ENCODE data around the gene NMU.
"Not testable (repeated sequence)": the region's sequence is repeated elsewhere in the genome, so short reads cannot be mapped to it uniquely, and the experiment has no call there.

The NMU gene

GRCh38 chr4:55560096-55560495 lies 76.0 kb downstream of the NMU start:
- DNase-seq (ENCODE audit: low read depth in 2 of 2) = no peak

GRCh38 chr4:55554453-55555030 lies 81.6 kb downstream of the NMU start:
- DNase-seq (ENCODE audit: low read depth in 2 of 2) = no peak

- no peak for DNase-seq (ENCODE audit: low read depth in 2 of 2)
Measured at GRCh38 chr4:55553441-55554201, 82.5 kb downstream of the NMU start.

GRCh38 chr4:55551964-55552363 lies 84.1 kb downstream of the NMU start:
- not testable (repeated sequence) for DNase-seq (ENCODE audit: low read depth in 2 of 2)

GRCh38 chr4:55549888-55550287 lies 86.2 kb downstream of the NMU start:
- DNase-seq (ENCODE audit: low read depth in 2 of 2) = no peak

- DNase-seq (ENCODE audit: low read depth in 2 of 2) = no peak
Measured at GRCh38 chr4:55547918-55548317, 88.2 kb downstream of the NMU start.

- DNase-seq (ENCODE audit: low read depth in 2 of 2) = no peak
Measured at GRCh38 chr4:55547466-55547770, 88.7 kb downstream of the NMU start.

- peak; percentile 71 to 82 for DNase-seq (ENCODE audit: low read depth in 2 of 2)
Measured at GRCh38 chr4:55546756-55547465, 89.2 kb downstream of the NMU start, which contains the start of gene CLOCK. CLOCK (minus strand) TSS chr4:55546909; CDS start chr4:55482785, 64,124 bp downstream.

GRCh38 chr4:55546506-55546755 lies 89.7 kb downstream of the NMU start:
- DNase-seq (ENCODE audit: low read depth in 2 of 2) = no peak

GRCh38 chr4:55545641-55546505 lies 90.2 kb downstream of the NMU start:
- peak; percentile 30 to 58 for DNase-seq (ENCODE audit: low read depth in 2 of 2)

Measured in stimulated activated CD4-positive, alpha-beta T cell treated with anti-CD3 and anti-CD28 coated beads, Interleukin-1b, Interleukin-23, amount 100 ng/mL, for 4 hours (primary cell).